G401.6 (cell line): ENCODE results near the gene TTYH2.
"Not testable (repeated sequence)": the region's sequence is repeated elsewhere in the genome, so short reads cannot be mapped to it uniquely, and the experiment has no call there.

ENCODE experiments used
- FAIRE-seq: peaks from 2 replicates; lab custom pipeline; 2012; peaks lifted over from hg19 to GRCh38; lab: Jason Lieb, UNC

Gene TTYH2

GRCh38 chr17:74237321-74237720 lies 23.9 kb downstream of the TTYH2 start:
- no peak for FAIRE-seq

- no peak for FAIRE-seq
Measured at GRCh38 chr17:74239172-74239571, 25.8 kb downstream of the TTYH2 start.

- no peak for FAIRE-seq
Measured at GRCh38 chr17:74240618-74241205, 27.3 kb downstream of the TTYH2 start.

- no peak for FAIRE-seq
Measured at GRCh38 chr17:74241431-74241830, 28.1 kb downstream of the TTYH2 start.

- no peak for FAIRE-seq
Measured at GRCh38 chr17:74241847-74242246, 28.5 kb downstream of the TTYH2 start.

- no peak for FAIRE-seq
Measured at GRCh38 chr17:74243013-74243755, 29.8 kb downstream of the TTYH2 start.

- FAIRE-seq: no peak
Measured at GRCh38 chr17:74244128-74244527, 30.8 kb downstream of the TTYH2 start.

- no peak for FAIRE-seq
Measured at GRCh38 chr17:74244548-74244947, 31.2 kb downstream of the TTYH2 start.

GRCh38 chr17:74245145-74245831 lies 31.9 kb downstream of the TTYH2 start:
- FAIRE-seq: no peak

- FAIRE-seq: no peak
Measured at GRCh38 chr17:74245871-74246270, 32.5 kb downstream of the TTYH2 start.

- no peak for FAIRE-seq
Measured at GRCh38 chr17:74249590-74250270, 36.4 kb downstream of the TTYH2 start.

GRCh38 chr17:74250324-74250995 lies 37.1 kb downstream of the TTYH2 start:
- FAIRE-seq: no peak

GRCh38 chr17:74251051-74251450 lies 37.7 kb downstream of the TTYH2 start:
- no peak for FAIRE-seq

- no peak for FAIRE-seq
Measured at GRCh38 chr17:74251569-74251968, 38.2 kb downstream of the TTYH2 start.

GRCh38 chr17:74252211-74252610 lies 38.8 kb downstream of the TTYH2 start:
- no peak for FAIRE-seq

- no peak for FAIRE-seq
Measured at GRCh38 chr17:74253036-74253435, 39.7 kb downstream of the TTYH2 start.

- no peak for FAIRE-seq
Measured at GRCh38 chr17:74257311-74257710, 43.9 kb downstream of the TTYH2 start.

GRCh38 chr17:74259667-74260524 lies 46.5 kb downstream of the TTYH2 start:
- FAIRE-seq: no peak

- FAIRE-seq: no peak
Measured at GRCh38 chr17:74260525-74260850, 47.1 kb downstream of the TTYH2 start.

GRCh38 chr17:74262601-74263000 lies 49.2 kb downstream of the TTYH2 start:
- FAIRE-seq: no peak

- FAIRE-seq: not testable (repeated sequence)
Measured at GRCh38 chr17:74267054-74267453, 53.7 kb downstream of the TTYH2 start.

- FAIRE-seq: no peak
Measured at GRCh38 chr17:74267579-74267978, 54.2 kb downstream of the TTYH2 start.
